HS-27A (cell line): Measurements from ENCODE around the gene MUC4.
"Not testable (repeated sequence)": the region's sequence is repeated elsewhere in the genome, so short reads cannot be mapped to it uniquely, and the experiment has no call there.

Experiments used
- DNase-seq: peaks from one replicate; pipeline ENCODE4 v3.0.0-alpha.2; 2012; ENCODE audit warnings: low read depth, missing footprints

Gene MUC4

DNA sequence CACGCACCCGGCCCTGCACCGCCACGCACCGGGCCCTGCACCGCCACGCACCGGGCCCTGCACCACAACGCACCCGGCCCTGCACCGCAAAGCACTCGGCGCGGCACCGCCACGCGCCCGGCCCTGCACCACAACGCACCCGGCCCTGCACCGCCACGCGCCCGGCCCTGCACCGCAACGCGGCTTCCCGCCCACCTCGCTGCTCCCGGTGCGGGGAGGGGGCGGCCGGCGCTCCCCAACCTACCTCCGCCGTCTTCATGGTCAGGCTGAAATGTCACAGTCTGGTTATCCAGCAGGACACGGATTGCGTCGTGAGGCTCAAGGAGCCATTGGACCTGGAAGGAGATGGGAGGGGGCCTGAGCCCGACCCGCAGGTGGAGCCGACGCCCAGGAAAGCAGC lies 49.1 kb downstream of the MUC4 start:
- no peak for DNase-seq

DNA sequence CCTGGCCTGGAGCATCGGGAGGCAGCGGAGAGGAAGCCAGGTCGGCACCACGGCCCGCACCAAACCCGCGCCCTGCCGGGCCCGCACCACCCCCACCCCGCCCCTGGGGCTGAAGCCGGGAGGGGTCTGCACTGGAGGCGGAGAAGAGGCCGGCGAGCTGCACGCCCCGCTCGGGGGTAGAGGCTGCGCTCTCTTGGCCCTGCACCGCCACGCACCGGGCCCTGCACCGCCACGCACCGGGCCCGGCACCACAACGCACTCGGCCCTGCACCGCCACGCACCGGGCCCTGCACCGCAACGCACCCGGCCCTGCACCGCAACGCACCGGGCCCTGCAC lies 49.5 kb downstream of the MUC4 start:
- DNase-seq, result no peak

DNA sequence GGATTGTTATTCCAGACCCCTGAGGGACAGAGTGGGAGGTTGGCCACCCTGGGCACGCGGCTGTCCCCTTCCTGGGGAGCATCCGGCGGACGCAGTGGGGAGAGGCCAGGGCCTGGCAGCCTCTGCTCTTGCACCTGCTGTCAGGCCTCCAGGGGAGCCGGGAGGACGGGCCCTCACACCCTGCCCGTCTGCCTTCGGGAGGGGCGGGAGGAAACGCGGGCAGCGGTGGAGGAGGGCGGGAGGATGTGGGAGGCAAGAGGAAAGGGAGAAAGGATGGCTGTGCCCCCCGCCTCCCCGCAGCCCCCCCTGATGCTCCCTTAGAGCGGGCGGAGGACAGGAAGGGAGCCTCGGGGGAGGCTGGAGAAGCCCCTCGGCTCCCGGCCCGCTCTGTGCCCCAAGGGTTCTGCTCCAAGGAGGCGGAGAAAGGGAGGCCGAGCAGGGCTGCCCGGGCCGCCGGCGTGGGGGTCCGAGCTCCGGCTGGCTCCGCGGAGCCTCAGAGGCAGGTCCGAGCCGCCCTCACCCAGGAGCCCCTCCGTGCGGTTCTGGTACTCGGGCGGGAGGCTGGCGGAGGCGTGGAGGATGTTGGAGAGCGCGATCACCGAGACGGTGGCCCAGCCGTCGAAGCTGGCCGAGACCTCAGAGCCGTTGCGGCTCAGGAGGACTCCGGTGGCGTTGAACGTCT lies 50.0 kb downstream of the MUC4 start:
- no peak for DNase-seq

DNA sequence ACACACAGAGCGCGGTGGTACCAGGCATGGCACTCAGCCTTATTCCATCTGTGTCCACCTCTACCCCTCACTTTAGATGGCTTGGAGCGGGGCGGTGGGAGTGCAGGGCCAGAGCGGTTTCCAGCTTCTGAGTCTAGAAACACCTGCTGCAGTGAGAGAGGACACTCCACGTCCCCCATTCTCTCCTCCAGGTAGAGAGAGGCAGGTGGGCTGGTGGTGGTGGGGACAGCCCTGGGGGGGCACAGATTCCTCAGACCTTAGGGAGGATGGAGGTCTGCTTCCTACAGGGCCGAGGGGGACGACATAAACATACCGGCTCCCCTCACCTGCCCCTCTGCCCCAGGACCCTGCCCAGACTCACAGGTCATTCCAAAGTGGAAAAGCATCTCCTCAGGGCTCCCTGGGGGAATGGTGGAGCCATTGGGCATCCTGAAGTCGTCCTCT lies 50.6 kb downstream of the MUC4 start:
- no peak for DNase-seq

DNA sequence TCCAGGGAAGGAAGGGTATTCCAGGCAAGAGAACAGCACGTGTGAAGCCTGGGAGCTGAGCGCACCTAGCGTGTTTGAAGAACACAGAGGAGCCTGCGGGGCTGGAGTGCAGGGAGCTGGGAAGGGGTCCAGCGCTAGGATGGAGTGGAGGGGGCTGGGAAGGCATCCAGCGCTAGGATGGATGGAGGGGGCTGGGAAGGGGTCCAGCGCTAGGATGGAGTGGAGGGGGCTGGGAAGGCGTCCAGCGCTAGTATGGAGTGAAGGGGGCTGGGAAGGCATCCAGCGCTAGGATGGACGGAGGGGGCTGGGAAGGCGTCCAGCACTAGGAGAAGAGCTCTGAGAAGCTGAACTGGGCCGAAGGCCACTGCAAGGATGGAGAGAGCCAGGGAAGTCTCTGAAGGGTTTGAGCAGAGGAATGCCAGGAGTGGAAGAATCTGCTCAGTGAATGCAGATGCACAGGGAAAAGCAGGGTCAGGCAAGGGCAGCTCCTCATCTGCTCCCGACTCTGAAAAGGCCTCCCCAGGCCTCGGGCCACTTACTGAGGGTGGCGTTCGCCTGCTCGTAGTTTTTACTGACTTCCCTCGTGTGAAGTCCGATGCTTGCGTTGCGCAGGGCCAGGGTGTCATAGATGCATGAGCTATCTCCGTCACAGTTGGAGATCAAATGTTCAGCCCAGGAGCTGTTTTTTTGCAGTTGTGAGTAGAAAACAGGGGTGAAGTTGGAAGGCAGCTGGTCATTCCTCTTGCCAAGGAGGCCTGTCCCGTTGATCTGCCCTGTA lies 51.2 kb downstream of the MUC4 start:
- no peak for DNase-seq

DNA sequence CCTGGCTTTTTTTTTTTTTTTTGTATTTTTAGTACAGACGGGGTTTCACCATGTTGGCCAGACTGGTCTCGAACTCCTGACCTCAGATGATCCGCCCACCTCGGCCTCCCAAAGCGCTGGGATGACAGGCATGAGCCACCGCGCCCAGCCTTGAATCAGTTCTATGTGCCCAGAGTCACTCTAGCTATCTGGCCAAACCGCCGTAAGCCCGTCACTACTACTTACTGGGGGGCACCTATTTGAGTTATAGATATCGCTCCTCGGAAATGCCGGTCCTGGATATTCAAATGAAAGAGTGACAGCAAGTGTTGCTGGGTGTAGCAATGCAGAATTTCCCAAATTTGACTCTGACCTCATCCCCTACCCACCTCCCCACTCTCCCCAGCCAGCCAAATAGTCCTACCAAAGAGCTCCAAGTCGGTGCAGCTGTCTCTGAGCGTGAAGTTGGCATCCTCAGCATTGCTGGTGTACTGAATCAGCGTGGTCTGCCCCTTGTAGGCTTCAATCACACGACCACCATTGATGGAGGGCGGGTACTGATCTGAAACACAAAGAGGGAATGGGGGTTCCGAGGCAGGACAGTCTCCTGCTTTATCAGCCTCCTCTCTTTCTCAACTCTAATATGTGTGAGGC lies 52.9 kb downstream of the MUC4 start:
- no peak for DNase-seq

DNA sequence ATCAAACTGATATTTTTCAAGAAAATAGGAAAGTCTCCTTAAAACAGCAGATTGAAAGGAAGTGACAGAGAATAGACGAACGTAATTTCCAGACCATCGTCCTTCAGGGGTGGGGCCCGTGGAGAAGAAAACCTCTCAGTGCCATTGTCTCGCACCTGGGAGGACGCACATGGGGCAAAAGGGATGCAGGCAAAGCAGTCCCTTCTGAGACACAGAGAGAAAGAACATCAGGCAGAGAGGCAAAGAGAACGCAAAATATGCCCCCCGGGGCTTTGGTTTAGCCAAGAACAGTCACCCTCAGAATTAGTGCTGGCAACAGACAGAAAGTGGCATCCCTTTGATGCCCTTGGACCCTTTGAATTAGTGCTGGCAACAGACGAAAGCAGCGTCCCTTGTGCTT lies 53.9 kb downstream of the MUC4 start:
- no peak for DNase-seq

DNA sequence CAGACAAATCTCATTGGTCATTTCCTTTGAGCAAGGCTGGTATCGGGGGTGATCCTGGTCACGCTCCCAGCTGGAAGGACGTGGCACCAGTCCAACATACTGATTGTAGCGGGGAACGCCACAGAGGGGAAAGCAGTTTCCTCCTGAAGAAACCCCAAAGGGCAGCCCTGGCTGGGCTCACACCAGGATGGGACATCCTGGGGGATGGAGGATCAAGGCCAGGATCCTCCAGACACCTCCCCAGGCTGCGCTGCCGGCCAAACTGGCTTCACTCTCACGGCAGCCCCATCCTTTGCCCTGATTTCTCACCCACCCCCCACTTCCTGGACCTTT lies 54.3 kb downstream of the MUC4 start:
- no peak for DNase-seq

DNA sequence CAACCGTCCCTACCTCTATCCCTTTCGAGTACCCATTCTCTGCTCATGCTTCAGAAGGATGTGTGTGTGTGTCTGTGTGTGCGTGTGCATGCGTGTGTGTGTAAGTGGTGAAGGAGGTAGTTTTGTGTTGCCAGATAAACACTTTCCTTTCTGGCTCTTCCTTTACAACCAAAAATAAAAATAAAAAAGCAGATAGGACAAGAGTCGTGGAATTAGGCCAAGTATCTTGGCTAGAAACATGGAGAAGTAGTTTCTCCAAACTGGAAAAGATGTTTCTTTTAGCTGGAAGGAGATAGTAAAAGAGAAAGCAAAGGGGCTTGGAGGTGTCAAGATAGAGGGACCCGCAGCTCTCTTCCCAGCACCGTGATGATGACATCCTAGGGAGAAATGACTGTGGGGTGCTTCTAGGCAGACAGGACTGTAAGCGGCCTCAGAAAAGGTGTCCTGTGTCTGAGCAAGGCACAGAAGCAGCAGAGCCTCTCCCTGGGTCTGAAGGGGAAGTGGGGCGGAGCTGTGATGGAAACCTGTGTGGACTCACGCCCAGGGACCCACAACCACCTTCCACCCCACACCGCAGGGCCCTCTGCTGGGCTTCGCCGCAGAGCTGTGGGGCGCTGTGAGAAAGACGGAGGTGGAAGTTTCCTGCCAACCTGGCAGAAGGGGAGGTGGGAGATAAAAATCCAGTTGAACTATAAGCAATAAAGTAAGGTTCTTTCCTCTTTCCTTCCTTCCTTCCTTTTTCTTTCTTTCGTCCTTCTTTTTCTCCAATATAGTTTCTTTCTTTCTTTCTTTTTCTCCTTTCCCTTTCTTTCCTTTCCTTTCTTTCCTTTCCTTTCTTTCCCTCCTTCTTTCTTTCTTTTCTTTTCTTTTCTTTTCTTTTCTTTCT lies 55.7 kb downstream of the MUC4 start:
- DNase-seq, result no peak

DNA sequence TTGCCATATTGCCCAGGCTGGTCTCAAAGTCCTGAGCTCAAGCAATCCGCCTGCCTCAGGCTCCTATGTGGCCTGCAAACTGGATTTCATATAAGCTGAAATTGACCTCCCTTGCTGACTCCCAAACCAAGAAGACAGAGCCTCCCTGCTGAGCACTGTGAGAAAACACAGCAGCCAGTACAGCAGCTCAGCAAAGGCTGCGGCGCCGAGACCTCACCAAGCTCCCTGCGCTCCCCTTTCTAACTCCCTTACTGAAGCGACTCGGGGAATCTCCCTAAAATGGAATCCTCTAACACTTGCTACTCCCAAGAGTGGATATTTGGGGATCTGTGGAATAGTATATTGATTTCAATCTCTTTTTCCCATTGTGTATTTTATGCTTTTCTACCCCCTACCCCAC lies 56.3 kb downstream of the MUC4 start:
- DNase-seq, result no peak

DNA sequence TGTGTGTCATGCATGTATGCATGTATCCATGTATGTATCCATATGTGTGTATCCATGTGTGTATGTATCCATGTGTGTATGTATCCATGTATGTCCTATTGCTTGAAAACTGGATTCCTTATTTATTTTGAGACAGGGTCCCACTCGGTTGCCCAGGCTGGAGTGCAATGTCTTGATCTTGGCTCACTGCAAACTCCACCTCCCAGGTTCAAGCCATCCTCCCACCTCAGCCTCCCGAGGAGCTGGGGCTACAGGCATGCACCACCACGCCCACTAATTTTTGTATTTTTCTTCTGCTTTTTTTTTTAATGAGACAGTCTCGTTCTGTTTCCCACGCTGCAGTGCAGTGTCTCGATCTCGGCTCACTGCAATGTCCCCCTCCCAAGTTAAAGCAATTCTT lies 56.8 kb downstream of the MUC4 start:
- no peak for DNase-seq

DNA sequence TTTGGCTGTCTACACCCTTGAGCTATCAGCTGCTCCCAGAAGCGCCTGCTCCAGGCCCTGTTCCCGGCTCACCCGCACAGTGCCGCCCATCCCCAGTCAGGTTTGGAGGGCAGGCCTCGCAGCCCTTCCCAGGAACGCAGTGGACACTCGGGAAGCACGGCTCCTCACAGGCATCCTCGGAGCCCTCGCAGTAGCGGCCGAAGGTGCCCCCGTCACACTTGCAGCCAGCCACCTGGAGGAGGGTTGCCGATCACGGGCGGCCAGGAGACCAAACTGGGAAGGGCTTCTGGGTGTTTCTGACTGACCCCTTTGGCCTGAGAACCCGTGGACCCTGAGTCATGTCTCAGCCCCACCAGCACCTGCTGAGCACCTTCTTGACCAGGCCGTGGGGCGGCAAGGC lies 57.6 kb downstream of the MUC4 start:
- no peak for DNase-seq

DNA sequence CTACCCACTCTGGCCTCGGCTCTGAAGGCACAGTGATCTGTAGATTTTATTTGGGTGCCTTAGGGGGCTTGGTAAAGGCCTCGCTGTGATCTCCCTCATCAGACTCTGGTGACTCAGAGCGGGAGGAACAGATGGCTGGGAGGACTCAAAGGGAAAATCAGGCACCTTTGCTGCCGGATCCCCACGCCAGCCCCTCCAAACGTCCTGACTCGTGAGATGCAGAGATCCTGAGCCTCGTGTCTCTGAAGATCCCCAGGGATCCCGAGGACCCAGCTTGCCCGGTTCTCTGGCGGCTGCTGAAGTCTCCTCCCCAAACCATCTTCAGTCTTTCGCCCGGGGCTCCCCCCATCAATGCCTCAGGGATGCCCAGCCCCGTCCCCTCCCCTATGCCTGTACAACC lies 58.1 kb downstream of the MUC4 start:
- no peak for DNase-seq

DNA sequence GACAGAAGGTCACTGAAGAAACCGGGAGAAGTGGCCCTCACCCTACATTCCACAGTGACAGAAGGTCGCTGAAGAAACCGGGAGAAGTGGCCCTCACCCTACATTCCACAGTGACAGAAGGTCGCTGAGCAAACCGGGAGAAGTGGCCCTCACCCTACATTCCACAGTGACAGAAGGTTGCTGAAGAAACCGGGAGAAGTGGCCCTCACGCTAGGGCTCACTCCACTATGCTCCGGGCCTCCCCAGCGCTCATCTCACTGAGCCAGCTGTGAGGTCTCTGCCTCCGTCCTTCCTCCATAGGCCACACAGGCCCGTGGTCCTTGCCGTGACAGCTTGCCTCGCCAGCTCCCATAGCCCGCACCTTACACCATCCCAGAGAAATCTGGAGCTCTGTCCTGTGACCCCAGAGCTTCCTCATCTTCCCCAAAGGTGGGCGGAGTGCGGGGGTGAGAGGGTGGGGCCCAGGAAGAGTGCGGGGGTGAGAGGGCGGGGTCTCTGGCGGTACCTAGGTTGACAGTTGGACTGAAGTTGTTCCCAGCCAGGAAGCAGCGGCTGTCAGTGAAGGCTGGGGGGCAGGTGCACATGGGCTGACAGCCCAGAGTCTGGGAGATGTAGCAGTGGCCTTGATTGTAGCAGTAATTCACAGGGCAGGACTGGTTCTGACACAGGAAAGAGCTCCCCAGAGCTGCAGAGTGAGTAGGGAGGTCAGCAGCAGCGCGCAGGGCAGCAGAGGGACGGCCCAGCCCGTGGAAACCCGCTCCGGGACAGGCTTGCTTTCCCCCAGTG lies 59.0 kb downstream of the MUC4 start:
- DNase-seq, result no peak

DNA sequence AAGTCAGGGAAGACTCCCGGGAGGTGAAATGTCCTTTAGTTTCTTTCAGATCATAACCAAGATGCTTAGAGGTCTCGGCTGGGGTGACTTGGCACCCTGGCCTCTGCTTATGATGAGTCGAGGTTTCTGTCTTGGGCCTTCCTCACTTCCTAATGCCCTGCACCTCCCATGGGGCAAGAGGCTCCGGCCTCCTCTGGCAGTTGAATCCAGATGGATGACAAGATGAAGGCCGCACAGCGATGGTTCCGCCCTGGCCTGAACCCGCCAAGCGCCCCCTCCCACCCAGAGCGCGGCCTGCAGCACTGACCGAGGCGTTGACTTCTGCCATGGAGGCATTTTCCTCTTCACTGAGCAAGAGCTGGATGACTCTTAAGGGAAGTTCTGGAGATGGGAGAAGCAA lies 59.7 kb downstream of the MUC4 start:
- no peak for DNase-seq

DNA sequence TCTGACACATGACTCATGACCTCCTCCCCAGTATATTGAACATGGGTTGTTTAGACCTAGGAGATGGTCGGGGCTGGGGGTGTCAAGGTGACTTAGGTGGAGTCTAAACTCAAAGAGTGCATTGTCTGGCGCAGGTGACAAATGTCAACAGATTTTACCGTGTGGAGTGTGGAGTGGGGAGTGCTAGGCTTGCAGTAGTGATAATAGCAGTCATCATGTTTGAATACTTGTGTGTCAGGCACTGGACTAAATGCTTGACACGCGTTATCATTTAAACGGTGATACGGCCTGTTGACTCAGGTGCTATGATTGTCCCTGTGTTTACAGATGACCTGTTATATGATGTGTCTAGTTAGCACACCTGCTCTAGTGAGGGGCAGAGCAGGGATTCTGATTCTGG lies 60.2 kb downstream of the MUC4 start:
- no peak for DNase-seq

DNA sequence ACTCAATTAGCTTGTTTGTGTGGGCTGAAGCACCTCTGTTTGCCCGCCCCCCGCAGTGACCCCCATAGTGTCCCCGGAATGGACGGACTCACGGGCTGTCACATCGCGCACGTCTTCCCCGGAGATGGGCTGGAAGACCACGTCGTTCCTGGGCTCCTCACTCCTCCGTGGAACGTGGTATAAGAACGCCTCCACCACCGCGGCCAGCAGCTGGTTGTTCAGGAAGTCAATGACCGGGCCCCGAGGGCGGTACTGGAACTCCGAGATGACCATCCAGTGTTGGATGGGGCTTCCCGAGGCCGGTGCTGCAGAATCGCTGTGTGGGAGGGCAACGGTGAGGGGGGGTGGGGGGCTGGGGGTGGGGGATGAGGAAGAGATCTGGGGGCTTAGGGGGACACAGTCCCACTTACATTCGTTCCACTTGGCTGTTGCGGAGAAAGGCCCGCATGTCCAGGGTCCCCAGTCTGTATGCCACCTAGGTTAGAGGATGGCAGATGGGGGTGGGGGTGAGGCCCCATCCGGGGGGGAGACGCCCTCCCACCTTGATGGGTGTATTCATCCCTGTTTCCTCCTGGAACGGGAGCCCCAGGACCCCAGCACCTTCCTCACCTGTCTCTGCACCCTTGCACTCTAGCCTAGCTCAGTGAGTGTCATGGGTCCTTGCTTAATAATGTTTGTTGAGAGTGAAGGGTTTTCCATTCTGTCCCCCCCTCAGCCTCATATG lies 60.8 kb downstream of the MUC4 start:
- DNase-seq, result no peak

DNA sequence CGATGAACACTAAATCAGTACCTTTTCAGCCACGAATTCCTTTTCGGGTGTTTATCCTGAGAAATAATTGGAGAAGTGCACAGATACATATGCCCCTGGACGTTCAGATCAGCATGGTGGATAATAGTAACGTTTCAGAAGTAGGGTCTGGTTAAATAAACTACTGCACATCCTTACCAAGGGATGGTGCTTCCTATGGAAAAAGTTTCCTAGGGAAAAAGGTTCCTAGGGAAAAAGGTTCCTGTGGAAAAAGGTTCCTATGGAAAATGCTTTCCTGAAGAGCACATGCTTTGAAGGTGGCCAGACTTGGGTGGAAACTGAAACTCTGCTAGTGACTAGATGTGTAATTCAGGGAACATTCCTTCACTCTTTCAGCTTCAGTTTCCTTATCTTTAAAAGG lies 62.6 kb downstream of the MUC4 start:
- DNase-seq, result not testable (repeated sequence)

DNA sequence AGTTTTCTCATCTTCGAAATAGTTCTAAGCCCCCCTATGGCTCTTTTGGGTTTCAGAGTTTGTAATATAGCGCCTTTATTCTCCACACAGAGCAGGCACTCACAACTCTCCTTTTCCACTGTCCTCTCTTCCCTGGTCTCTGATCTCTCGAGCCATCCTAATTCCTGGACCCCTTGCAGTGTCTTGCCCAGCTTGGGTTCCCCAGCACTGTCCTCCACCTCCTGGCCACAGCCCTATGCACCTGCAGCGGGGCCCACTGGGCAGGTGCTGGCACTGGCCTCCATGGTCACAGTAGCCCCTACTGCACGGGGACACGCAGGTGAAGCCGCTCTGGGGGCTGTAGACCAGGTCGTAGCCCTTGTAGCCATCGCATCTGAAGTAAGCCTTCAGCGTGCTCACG lies 63.1 kb downstream of the MUC4 start:
- DNase-seq, result no peak

DNA sequence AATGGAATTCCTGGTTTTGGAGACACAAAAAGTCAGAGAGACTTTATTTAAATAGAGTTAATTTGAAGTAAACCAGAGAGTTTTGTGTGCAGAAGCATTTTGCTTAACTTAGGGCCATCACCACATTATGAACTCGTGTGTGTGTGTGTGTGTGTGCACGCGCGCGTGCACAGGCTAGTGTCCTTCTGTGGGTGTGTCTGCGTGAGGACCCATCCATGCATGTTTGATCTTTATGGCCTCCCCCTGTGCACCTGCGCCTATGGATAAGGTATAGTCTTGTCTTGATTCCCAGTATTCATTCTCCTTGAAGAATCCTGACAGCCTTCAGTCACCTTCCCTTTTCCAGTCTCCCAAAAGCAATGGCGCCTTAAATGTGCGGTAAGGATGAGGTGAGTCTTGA lies 65.0 kb downstream of the MUC4 start:
- no peak for DNase-seq

DNA sequence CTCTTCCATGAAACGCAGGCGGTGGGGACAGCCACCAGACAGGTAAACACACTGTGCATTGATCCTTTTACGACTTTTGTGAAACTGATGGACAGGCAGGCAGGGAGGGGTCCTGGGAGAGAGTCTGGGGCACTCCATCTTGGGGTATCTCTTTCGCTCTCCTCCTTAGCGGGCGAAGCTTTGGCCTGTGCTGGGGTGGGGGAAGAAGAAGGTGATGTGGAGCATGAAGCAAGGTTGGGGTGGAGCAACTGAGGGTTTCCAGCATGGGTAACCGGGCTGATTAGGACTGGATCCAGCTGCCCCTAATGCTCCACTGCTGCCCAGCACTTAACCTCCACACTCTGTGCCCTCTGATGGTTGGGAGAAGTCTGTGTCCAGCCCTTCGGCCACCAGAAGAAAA lies 65.4 kb downstream of the MUC4 start:
- no peak for DNase-seq
